Measurements from ENCODE around the gene ANO2. TPM values are rescaled to one million over a fixed set of nuclear protein-coding genes. Genes with fewer than 3 reads are reported as not detected.
"Not testable (repeated sequence)": the region's sequence is repeated elsewhere in the genome, so short reads cannot be mapped to it uniquely, and the experiment has no call there.

ANO2 gene
- polyA plus RNA-seq, 3 donors: 4.0 to 5.6 (median 4.1) TPM

DNA sequence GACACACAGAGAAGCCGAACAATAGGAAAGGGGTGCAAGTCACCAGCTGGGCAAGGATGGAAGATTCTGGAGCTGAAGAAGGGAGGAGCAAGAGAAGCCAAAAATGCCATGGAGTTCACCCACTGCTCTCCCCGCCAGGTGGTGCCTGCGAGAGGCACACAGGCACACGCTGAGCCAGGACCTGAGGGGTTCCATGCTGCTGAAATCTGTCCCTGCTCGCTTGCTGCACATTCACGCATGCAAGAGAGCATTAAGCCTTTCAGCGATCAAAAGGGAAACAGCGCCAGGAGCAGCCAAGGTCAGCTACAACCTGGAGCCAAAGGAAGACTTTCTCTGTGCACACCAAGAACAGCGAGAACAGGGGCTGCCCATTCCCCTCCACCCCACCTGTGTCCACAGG, 104.1 kb downstream of the ANO2 start:
- DNase-seq (ENCODE audit: low read depth in 3 of 3, low spot score in 2 of 3): peak in 1 of 3 donors; percentile 12

DNA sequence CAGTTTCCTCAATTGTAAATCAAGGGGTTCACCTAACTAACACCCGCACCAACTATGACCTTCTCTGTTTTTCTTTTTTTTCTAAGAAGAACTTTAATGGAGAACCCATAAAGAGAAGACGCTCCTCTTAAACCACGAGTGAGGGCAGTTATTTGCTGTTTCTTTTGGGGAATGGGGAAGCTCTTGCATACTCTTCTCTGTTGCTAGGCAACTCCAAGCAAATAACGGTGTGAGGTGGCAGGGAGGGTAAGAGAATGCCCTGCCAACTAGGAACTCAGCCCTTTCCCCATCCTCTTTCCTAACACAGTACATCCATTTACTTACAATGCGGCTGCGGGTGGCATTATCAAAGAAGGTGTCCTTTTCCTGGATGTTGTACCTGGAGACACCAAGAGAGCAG, 114.9 kb downstream of the ANO2 start:
- DNase-seq (ENCODE audit: low read depth in 3 of 3, low spot score in 2 of 3): no peak

DNA sequence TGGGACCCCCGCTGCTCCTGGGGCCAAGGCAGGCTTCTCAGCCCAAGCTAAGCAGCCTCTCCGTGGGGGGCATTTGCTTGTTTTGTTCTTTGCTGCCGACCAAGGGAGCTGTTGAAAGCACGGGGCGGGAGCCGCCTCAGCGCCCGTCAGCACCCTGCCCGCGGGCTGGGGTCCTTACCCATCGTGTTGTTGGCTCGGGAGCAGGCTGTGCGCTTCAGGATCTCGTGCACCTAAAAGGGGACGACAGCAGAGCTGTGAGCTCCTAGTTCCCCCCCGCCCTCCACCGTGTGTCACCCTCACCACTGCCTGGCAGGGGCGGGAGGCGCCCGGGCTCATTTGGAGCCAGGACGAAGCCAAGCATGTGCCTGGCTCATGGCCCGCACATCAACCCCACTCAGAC, 117.5 kb downstream of the ANO2 start:
- DNase-seq (ENCODE audit: low read depth in 3 of 3, low spot score in 2 of 3): no peak

DNA sequence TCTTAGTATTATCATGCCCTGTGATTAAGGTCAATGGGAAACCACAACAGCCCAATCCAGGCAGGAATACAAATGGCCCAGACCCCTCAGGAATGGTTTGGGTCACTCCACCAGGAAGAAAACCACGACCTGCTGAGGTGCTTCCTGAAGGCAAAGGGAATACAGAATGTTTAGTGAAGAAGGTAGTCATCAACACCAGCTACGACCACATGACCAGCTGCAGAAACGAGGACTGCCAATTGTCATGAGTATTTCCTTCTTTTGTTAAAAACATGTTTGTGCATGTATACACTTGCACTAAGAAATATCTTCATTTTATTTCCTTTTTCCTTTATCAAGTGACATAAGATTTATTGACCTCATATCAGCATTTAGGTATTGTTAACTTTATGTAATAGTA, 119.3 kb downstream of the ANO2 start:
- DNase-seq (ENCODE audit: low read depth in 3 of 3, low spot score in 2 of 3): not testable (repeated sequence)

DNA sequence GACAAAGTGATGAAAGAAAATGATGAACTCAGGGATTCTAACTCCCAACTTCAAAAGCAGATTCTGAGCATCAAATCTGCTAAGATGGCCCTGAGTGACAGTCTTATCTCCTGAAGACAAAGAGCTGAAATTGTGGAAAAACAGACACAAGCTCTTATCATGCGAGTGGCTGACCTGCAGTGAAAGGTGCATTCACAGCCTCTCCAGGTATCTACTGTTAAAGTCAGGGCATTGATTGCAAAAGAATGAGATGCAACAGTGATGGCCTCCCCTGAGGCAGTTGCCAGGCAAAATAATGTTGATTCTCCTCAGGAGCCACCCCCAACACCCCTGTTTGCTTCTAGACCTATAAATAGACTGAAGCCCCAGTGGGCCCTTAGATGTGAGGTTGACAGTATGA, 126.2 kb downstream of the ANO2 start:
- not testable (repeated sequence) for DNase-seq (ENCODE audit: low read depth in 3 of 3, low spot score in 2 of 3)

DNA sequence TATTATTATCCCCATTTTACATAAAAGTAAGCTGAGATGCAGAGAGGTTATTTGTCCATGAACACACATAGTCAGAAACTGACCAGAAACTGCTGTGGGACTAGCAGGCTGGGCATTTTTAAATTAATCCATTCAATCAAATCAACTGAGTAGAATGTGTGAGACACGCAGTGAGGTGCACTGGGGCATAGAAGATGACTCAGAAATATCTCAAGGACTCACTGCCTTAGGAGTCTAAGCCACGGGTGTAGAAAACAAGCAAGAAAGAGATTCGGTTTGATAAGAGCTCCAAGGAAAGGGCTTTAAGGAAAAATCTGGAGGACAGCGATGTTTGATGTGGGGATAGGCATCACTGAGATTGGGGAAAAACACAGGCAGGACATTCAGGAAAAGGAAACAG, 127.8 kb downstream of the ANO2 start:
- no peak for DNase-seq (ENCODE audit: low read depth in 3 of 3, low spot score in 2 of 3)

DNA sequence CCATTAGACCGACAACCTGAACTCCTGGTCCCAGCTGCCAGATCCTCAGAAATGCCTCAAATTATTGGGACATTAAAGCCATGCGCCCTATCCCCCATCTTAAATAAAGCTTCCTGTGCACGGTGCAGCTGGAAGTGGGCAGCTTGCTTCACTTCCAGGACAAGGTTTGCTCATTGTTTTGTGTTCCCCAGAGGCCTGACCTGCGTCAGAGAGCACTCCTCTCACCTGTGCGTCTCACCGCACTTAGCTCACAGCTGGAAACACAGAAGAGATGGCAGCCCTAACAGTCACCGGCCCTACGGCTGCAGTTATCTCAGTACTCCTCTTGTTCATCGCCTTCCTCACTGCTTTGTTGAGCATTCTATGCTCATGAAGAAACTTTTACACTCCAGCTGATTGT, 135.5 kb downstream of the ANO2 start:
- DNase-seq (ENCODE audit: low read depth in 3 of 3, low spot score in 2 of 3): no peak

DNA sequence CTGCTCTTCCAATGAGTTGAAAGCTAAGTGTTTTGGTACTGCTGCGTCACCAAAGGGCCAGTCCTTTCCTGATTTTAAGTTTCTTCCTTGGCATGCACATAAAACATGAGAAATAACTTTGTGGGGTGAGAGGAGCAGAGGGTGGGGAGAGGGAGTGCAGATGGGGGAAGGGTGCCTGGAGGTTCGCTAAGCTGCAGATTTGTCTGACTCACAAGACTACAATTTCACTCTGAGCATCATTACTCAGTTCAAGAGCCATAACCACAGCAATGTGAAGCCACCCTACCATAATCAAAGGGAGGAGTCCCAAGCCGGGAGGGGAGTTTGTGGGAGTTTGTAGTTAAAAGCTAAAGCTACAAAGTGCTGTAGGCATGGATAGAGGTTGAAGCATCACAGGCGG, 136.1 kb downstream of the ANO2 start:
- peak in 1 of 3 donors; percentile 13 for DNase-seq (ENCODE audit: low read depth in 3 of 3, low spot score in 2 of 3)

DNA sequence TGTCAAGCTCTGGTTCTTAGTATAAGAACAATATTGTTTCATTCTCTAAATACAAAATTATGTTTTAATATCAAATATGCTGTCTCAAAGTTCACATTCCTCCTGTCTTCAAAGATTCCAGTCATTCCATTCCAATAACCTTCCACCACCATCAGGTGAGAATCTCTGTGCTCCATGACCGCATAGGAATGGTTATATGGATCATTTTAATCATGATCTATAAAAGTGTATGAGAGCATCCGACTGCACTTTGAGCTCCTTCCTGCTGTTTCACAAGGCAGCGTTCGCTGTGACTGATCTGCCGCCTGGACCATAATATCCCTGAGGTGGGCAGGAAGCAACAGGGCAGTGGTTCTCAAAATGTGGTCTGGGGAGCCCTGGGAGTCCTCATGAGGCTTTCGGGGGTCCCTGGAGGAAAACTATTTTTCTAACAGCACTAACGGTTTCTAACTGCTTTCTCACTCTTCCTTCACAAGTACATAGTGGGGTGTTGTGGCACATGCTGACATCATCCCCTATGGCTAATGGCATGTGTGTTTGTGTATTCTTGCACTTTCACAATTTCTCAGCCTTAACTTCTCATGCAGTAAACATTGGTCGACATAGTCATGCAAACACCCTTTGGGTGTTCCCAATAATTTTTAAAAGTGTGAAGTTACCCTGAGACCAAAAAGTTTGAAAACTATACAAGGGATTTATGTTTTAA, 137.4 kb downstream of the ANO2 start:
- DNase-seq (ENCODE audit: low read depth in 3 of 3, low spot score in 2 of 3): no peak

DNA sequence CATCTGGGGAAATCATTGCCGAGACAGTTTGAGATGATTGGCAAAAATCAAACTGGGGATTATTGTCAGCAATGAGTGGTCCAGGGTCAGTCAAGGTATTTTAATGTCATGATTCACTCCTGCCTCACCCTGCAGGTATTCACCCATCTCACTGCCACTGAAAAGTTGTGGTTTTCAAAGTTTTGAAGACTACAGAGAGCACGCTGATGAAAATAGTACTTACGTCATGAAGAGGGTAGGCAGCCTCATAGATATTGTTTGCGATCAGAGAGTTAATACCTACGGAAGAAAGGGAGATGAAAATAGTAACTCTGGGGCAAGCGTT, 138.0 kb downstream of the ANO2 start:
- DNase-seq (ENCODE audit: low read depth in 3 of 3, low spot score in 2 of 3): no peak

DNA sequence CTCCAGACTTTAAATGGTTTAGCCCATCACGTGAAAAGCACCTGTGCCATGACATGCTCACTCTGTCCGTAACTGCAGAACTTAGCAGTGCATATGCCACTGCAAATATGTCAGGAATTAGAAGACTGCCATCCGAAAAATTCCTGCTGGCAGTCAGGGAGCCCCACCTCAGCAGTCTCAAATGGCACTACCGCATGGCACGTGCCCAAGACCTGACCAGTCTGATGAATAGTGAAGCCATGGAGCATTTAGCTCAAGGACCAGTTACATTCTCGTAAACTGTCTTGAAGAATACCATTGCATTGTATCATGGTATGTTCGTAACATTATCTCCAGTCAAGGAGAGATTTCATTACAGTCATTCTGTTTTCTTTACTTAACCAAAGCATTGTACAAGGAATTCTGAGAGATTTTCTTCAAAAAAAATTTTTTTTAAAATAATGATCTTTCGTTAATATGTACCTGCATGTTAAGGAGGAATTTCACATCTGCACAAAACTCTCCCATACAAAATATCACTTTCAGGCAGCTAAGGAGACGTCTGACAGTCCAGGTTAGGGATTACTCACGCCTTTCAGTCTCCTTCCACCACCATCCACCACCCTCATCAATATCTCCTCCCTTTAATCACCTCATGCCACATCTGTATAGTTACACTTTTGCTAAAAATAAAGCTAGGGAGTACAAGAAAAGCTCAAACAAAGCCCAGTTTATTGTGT, 138.5 kb downstream of the ANO2 start:
- no peak for DNase-seq (ENCODE audit: low read depth in 3 of 3, low spot score in 2 of 3)

DNA sequence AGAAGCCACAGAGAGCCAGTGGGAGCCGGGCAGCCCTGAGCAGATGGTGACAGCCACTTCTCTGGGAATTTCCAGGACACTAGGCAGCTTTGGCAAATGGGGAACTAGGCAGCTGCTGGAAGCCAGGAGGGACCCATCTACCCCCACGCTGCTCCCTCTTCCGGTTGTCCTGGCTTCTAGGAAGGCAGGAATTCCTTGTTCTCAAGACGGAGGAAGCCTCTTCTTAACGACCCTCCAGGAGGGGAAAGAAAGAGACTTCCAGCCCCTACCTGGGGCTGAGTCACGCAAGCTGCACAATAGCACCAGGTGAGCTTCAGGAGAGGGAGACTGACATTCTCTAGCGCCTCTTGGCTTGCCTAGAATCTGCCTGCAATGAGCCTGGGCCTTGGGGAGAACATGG, 141.5 kb downstream of the ANO2 start:
- DNase-seq (ENCODE audit: low read depth in 3 of 3, low spot score in 2 of 3): no peak

DNA sequence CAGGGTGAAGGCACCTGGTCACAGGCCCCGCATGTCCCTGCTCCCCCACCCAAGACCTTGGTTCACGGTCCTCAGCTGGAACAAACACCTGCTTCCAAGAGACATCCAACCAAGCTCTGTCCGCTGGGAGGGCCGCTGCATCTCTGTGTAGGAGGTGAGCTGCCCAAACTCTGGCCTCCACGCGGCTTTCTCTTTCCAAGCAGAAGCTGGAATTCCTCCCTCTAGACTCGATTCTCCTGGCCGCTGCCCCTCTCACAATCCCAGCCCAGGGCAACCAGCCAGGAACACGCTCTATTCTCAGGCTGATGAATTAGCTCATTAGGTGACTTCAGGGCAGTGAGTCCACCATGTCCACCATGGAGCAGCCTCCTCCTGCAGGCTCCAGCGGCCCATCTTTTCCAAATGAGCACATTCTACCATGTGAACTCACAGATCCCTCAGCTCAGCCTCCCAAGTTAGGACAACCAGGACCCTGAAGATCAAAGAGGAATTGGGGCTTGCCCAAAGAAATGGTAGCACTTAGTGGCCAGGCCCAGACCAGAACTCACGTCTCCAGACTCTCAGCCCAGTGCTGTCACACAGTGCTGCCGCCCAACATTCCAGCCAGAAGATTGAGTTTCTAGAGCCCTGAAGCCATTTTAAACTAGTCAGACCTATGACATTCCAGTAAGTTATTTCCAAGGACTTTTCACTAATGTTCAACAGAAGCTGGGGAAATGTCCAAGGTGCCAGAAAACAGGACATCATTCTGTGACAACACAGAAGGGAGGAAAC, 146.6 kb downstream of the ANO2 start:
- no peak for DNase-seq (ENCODE audit: low read depth in 3 of 3, low spot score in 2 of 3)

DNA sequence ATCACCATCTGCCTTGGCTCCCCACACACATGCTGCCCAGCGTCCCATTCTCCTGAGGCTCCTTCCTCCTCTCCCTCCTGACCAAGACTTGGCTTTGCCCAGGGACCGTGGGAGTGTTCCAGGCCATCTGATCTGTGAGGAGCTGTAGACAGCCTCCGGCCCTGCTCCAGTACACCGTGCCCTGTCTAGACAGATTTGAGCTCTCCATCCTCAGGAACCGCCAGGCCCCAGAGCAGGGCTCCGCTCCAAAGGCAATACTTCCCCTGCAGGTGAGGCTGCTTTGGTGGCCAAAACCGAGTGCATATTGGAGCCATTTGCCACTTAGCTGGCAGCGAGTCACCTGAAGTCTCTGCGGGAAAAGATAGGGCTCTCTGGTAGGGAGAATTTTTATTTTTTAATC, 147.4 kb downstream of the ANO2 start:
- DNase-seq (ENCODE audit: low read depth in 3 of 3, low spot score in 2 of 3): no peak

DNA sequence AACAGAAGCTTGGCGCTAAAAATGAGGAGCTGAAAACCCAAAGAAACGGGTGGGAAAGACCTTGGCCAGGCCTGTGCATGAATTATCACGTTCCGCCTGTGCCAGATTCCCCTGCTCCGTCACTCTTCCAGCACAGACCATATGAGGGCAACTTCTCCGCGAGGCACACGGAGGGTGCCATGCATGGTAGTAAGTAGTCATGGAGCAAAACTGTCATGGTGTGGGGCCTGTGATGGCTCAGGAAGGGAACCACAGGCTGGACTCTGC, 148.2 kb downstream of the ANO2 start:
- DNase-seq (ENCODE audit: low read depth in 3 of 3, low spot score in 2 of 3): no peak

DNA sequence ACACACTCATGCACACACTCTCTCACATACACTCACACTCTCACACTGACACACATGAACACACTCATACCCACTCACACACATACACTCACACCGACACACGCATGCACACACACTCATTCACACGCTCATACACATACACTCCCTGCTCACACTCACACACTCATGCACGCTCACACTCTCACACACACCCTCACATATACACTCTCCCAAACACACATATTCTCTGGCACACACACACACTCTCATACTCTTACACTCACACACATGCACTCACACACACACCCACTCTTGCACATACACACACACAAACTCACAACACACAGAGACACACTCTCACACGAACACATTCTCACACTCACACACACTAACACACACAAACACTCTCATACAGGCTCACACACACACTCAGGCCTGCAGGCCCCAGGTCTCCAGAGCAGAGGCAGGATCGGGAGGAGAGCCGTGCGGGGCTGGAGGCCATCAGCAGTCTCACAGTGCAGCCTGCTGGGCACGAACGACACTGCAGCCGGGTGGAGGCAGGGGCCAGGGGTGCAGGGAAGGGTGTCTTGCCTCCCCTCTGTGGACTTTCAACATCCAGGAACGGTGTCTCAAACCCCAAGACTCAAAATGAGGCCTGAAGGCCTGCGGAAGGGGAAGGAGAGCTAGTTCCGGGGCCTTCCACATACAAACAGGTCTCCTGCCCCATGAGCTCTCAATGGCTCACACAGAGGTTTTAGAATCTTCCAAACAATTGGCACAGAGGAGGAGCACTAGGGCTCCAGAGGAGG, 148.7 kb downstream of the ANO2 start:
- no peak for DNase-seq (ENCODE audit: low read depth in 3 of 3, low spot score in 2 of 3)

DNA sequence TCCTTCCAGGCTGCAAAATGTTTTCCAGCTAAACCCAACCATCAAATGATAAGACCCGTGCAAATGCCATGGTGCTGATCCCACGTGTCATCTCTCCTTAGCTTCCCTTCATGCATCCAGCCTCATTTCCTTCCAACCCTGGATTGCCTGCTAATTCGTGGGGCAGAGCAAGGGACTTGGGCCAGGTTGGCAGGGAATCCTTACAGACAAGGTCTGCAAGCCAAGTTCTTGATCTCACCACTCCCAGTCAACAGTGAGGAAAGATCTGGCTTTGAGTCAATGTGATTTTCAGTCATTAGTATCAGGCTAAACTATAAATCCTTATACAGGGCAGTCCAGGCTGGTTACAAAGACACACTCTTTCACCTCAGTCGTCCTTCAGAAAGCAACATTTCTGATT, 150.9 kb downstream of the ANO2 start:
- DNase-seq (ENCODE audit: low read depth in 3 of 3, low spot score in 2 of 3): no peak

DNA sequence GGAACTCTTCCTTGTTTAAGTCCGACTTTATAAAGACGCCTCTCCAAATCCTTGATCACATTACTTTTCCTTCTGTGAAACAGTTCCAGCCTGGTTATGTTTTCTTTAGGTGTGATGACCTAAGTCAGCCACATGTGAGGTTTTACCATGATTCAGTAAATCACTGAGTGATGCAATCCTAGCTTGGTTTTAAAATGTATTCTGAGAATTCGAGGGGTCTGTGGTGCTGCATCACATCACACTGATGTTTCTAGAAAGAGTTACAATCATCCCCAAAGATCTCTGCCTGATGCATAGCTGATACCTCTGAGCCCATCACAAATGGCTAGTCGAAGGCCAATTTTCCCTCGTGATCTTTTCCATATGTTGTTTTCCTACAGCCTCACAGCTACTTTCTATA, 152.7 kb downstream of the ANO2 start:
- DNase-seq (ENCODE audit: low read depth in 3 of 3, low spot score in 2 of 3): no peak

DNA sequence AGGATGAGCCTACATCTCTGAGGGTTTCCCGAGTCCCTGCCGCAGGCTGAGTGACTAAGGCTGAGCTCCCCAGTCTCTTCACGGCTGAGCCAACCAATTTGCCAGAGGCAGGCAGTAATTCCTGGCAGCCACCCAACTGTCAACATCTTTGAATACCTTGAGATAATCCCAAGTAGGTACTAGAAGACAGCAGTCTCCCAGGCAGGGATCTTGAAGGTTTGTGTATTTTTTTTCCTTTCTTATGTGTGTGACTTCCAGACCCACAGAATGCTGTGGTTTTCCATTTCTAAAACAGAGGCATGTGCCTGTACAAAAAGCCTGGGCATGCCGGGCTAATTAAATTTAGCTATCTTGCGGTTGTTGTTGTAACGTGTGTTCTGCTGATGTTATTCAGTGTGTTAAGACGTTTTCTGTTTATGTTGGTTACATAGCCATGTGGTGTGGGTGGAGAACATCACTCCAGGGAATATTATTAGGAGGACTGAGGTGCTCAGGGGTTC, 155.5 kb downstream of the ANO2 start:
- DNase-seq (ENCODE audit: low read depth in 3 of 3, low spot score in 2 of 3): no peak

DNA sequence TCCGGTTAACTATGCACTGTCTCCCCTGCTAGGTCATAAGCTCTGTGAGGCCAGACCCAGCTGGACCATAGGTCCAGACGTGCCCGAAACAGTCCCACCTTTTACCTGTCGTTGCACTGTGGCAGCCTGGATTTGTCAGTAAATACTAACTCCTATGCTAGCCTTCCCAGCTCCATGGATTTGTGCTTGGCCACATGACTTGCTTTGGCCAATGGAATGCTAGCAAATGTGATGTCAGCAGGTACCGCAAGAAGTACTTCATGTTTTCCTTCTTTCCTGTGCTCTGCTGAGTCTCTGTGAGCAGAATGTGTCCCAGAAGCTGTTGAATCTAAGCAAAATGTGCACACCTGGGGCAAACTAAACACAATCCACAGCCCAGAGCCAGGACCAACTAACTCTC, 157.2 kb downstream of the ANO2 start:
- no peak for DNase-seq (ENCODE audit: low read depth in 3 of 3, low spot score in 2 of 3)

DNA sequence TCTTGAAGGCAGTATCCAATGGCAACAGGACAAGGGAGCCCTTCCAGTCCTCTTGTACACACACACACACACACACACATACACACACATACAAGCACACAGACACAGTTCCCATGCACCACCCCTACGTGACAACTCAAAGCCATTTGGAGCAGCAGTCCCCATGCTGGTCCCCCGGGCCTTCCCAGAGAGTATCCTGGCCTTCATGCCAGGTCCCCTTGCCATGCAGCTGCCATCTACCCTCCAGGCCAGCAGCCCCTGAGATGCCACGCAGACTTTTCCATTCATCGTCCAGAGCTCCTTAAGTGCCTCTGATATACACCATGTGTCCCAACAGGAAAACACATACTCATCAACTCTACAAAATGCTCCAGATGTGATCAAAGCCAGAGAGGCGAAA, 159.5 kb downstream of the ANO2 start:
- no peak for DNase-seq (ENCODE audit: low read depth in 3 of 3, low spot score in 2 of 3)
